Measurements from ENCODE around the gene SPIN1. TPM values are rescaled to one million over a fixed set of nuclear protein-coding genes. Genes with fewer than 3 reads are reported as not detected.

The SPIN1 gene
- total and polyA plus RNA-seq, 2 of the 8 experiments (the other 6 are each of a cell fraction or from before 2014, with no cell fraction given): 69.9 to 139 TPM

GRCh38 chr9:88478246-88478645, 90.0 kb downstream of the SPIN1 start:
- H4K5ac ChIP-seq (ENCODE audit: insufficient read length, low read depth, low read length): no peak overlapping the region
- H3K56ac ChIP-seq (replicated peaks; ENCODE audit: insufficient read length, low read depth, low read length): no peak overlapping the region
- H3K4ac ChIP-seq (replicated peaks; ENCODE audit: insufficient read length, low read depth, low read length): no peak overlapping the region
- peaks cover 5% of the 10 kb centered on the region; the same call in 1 of the 2 replicates for H3K79me1 ChIP-seq (ENCODE audit: low read depth, low read length)
- no peak overlapping the region for H3K4me3 ChIP-seq (ENCODE audit: extremely low read depth in 1 of 4, insufficient read depth in 2 of 4, low read depth in 3 of 4, low read length in 4 of 4)
- H2BK15ac ChIP-seq (ENCODE audit: low read length): no peak overlapping the region
- H3K27ac ChIP-seq (ENCODE audit: low read depth, low read length): no peak overlapping the region
- H2BK120ac ChIP-seq (replicated peaks; ENCODE audit: low read depth, low read length): no peak overlapping the region
- H4K91ac ChIP-seq (replicated peaks; ENCODE audit: insufficient read length, low read length): no peak overlapping the region
- H3K4me2 ChIP-seq (ENCODE audit: insufficient read depth in 1 of 2, low read depth in 2 of 2, low read length in 2 of 2): no peak overlapping the region
- H3K23ac ChIP-seq (ENCODE audit: insufficient read length): no peak overlapping the region
- no peaks in the 10 kb centered on the region for H3K27me3 ChIP-seq (replicated peaks in 1 of 4; ENCODE audit: control insufficient read depth in 3 of 4, extremely low read depth in 1 of 4, insufficient read depth in 3 of 4, low read length in 3 of 4)
- WGBS, 2 experiments (ENCODE audit: extremely low coverage in 1 of 2, insufficient coverage in 1 of 2, insufficient read length in 1 of 2, insufficient replicate concordance in 2 of 2, low coverage in 1 of 2, low lambda C conversion rate in 2 of 2, missing lambda C conversion rate in 1 of 2): 90% methylated on average over 3 of the region's 3 CpGs; no CpG with 5 or more reads in 1 of the 2 experiments
- TF ChIP-seq EGR1 (IDR thresholded peaks at IDR 0.05; ENCODE audit: borderline replicate concordance, low read depth, low read length) (no peak), CBX5 (IDR thresholded peaks at IDR 0.05; ENCODE audit: low read depth, low read length) (no peak), POLR2AphosphoS5 (IDR thresholded peaks at IDR 0.05; ENCODE audit: low read depth, low read length) (no peak), POU5F1 (IDR thresholded peaks at IDR 0.05; ENCODE audit: low read depth, low read length) (no peak)
- no peak overlapping the region for H2AK5ac ChIP-seq (ENCODE audit: low read depth, low read length)
- H4K20me1 ChIP-seq (replicated peaks in 1 of 2; ENCODE audit: control insufficient read depth in 1 of 2, insufficient read depth in 2 of 2, low read length in 2 of 2): peaks cover 0 to 2% of the 10 kb centered on the region in 2 experiments
- no peak overlapping the region for H2BK12ac ChIP-seq (ENCODE audit: low read depth, low read length)
- ChIA-PET CTCF (ENCODE audit: partially characterized antibody) (interaction anchor here (0.6 kb wide), 1 partner anchor 1117 kb away, joined by 3 read pairs; no protein-coding TSS in a partner anchor), POLR2A (ENCODE audit: partially characterized antibody) (interaction anchor here (0.9 kb wide), 1 partner anchor 9 kb away, joined by 5 read pairs; no protein-coding TSS in a partner anchor)
- H3K9me3 ChIP-seq (ENCODE audit: insufficient read depth in 2 of 2, low read depth in 1 of 2, low read length in 1 of 2): no peaks in the 10 kb centered on the region; a peak in 1 of 4 replicates
- no peak overlapping the region for H3K18ac ChIP-seq (ENCODE audit: extremely low read depth, low read length)
- no peak overlapping the region for H2BK5ac ChIP-seq (ENCODE audit: low read depth, low read length)
- no peak overlapping the region for H4K8ac ChIP-seq (ENCODE audit: extremely low read depth, insufficient read depth, low read length)
- no peaks in the 10 kb centered on the region for H3K23me2 ChIP-seq (ENCODE audit: low read depth, low read length)
- peaks cover 0 to 18% (median 11%) of the 10 kb centered on the region in 4 experiments; a peak in 5 of 8 replicates for H3K36me3 ChIP-seq (ENCODE audit: control insufficient read depth in 2 of 4, insufficient read depth in 4 of 4, low read length in 3 of 4)
- no peak overlapping the region for H2AFZ ChIP-seq (ENCODE audit: low read length)
- FAIRE-seq (no peak), DNase-seq (ENCODE audit: low read depth in 1 of 2, low spot score in 2 of 2) (no peak)
- H3K9ac ChIP-seq (replicated peaks in 1 of 4; ENCODE audit: extremely low read depth in 1 of 4, low read depth in 3 of 4, low read length in 3 of 4): no peak overlapping the region
- no peaks in the 10 kb centered on the region; a peak in 1 of 7 replicates for H3K4me1 ChIP-seq (replicated peaks in 1 of 4; ENCODE audit: control insufficient read depth in 3 of 4, insufficient read depth in 4 of 4, low read length in 3 of 4)
- H3K79me2 ChIP-seq (ENCODE audit: control insufficient read depth in 1 of 2, insufficient read depth in 2 of 2, low read length in 2 of 2): peaks cover 0 to 15% of the 10 kb centered on the region in 2 experiments; a peak in 1 of 4 replicates
- no peak overlapping the region for H3K14ac ChIP-seq (ENCODE audit: insufficient read length)
- H2BK20ac ChIP-seq (ENCODE audit: low read length): no peak overlapping the region
